HL-60 (cell line): ENCODE measurements around the gene FEZ2.

Source experiments
- POLR2AphosphoS5 ChIP-seq: IDR thresholded peaks from 2 replicates; pipeline ENCODE4 v1.6.1; 2012; ENCODE audit warnings: low read depth
- TF ChIP-seq, protein P1 (sequence below): IDR thresholded peaks from one replicate; pipeline ENCODE4 v1.5.1; 2011; ENCODE audit warnings: low read length, control low read depth, inconsistent platforms; ENCODE audit not compliant: insufficient read depth

DNA sequence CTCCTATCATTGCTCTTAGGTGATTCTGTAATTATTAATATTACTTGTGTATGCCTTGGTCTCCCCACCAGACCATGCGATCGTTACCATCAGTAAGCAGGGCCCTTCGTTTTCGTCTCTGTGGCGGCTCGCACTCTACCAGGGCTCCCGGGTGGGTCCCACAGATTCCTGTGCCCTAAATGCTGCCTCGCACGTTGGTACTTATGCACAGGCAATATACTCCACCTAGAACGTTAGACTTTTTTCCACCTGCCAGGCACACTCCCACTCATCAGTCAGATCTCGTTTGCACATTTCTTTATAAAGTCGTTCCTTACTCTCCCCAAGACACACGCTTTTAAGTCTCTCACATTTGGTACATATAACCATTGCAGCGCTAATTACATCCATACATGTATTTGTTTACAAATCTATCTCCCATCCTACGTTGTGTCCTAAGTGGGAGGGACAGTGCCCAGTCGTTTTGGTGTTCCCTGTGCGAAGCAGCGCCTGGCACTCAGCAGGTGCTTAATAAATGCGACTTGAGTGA lies 901 bp downstream of the FEZ2 start:
- TF ChIP-seq POLR2AphosphoS5 = no peak; the same call in 1 of the 2 replicates
- TF ChIP-seq, protein P1, sequence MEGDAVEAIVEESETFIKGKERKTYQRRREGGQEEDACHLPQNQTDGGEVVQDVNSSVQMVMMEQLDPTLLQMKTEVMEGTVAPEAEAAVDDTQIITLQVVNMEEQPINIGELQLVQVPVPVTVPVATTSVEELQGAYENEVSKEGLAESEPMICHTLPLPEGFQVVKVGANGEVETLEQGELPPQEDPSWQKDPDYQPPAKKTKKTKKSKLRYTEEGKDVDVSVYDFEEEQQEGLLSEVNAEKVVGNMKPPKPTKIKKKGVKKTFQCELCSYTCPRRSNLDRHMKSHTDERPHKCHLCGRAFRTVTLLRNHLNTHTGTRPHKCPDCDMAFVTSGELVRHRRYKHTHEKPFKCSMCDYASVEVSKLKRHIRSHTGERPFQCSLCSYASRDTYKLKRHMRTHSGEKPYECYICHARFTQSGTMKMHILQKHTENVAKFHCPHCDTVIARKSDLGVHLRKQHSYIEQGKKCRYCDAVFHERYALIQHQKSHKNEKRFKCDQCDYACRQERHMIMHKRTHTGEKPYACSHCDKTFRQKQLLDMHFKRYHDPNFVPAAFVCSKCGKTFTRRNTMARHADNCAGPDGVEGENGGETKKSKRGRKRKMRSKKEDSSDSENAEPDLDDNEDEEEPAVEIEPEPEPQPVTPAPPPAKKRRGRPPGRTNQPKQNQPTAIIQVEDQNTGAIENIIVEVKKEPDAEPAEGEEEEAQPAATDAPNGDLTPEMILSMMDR = no peak
